ENCODE data around the gene TMEM214. TPM values are rescaled to one million over a fixed set of nuclear protein-coding genes. Genes with fewer than 3 reads are reported as not detected.

The TMEM214 gene
- total RNA-seq, 2 experiments from 2014 or later = 22.0 to 24.6 TPM

DNA sequence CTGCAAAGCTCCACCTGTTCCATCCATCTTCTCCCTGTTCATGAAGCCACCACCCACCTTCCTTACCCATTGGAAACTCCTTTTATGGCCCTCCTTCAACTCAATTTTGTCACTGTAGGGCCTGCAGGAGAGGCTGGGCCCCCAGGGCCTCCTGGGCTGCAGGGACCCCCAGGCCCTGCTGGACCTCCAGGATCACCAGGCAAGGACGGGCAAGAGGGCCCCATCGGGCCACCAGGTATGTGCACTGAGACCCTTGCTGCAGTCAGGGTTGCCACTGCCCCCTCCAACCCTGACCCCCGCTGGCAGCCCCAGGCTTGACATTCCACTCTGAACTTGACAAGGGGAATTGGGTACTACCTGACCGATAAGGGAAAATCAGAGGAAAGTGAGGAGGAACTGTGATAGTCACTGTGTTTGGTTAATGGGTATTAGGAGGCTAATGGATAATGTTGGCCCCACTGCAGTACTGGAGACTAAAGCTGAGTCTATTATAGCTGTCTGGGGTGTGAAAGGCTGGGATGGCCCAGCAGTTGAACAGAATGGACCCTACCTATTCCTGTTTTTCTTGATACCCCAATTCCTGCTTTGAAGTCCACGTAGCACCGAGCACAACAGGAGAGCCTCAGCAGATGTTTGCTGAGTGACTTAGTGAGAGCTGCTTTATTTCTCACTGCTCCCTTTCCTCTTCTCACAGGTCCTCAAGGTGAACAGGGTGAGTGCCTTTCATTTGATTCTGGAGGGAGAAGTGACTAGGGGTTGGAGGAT, 51.7 kb downstream of the TMEM214 start:
- CTCF ChIA-PET = interaction anchor here (1.5 kb wide), 1 partner anchor 33 kb away, joined by 4 read pairs; the partner anchor contains the start of gene AGBL5
- DNase-seq (no peak), ATAC-seq (ENCODE audit: poor library complexity) (no peak)
- intact Hi-C loops (cut with DNase I, micrococcal nuclease) = loop anchor here in 1 of 2 experiments (5.0 kb wide), 2 partner anchors 122 to 288 kb away; partner anchors contain the start of genes EIF2B4 and SNX17
- POLR2A ChIA-PET = interaction anchor here (9.9 to 10.2 kb wide), 2 partner anchors 14 to 33 kb away, joined by 113 to 161 read pairs; partner anchors contain the start of genes AGBL5 and OST4
- H3K4me3 ChIP-seq (ENCODE audit: low read length) = no peak overlapping the region
- H3K4me1 ChIP-seq (ENCODE audit: insufficient read depth, low read length) = peaks cover 60% of the 10 kb centered on the region
- H3K9me3 ChIP-seq (ENCODE audit: control insufficient read depth in 1 of 2, insufficient read depth in 1 of 2, low read length in 2 of 2) = no peaks in the 10 kb centered on the region
- Mint-ChIP-seq H3K9me3 (no peaks in the 10 kb centered on the region), H3K27me3 (no peaks in the 10 kb centered on the region), H3K4me3 (peak overlapping the region; percentile 91), H3K27ac (peak overlapping the region; percentile 35), H3K4me1 (ENCODE audit: low read depth) (peaks cover 34% of the 10 kb centered on the region), H3K36me3 (ENCODE audit: low read depth) (no peaks in the 10 kb centered on the region)
- TF ChIP-seq, protein P1, sequence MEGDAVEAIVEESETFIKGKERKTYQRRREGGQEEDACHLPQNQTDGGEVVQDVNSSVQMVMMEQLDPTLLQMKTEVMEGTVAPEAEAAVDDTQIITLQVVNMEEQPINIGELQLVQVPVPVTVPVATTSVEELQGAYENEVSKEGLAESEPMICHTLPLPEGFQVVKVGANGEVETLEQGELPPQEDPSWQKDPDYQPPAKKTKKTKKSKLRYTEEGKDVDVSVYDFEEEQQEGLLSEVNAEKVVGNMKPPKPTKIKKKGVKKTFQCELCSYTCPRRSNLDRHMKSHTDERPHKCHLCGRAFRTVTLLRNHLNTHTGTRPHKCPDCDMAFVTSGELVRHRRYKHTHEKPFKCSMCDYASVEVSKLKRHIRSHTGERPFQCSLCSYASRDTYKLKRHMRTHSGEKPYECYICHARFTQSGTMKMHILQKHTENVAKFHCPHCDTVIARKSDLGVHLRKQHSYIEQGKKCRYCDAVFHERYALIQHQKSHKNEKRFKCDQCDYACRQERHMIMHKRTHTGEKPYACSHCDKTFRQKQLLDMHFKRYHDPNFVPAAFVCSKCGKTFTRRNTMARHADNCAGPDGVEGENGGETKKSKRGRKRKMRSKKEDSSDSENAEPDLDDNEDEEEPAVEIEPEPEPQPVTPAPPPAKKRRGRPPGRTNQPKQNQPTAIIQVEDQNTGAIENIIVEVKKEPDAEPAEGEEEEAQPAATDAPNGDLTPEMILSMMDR (IDR thresholded peaks at IDR 0.05) = no peak
- H3K27me3 ChIP-seq (ENCODE audit: control insufficient read depth in 1 of 2, insufficient read depth in 2 of 2, low read length in 2 of 2) = no peaks in the 10 kb centered on the region
- no peaks in the 10 kb centered on the region for H3K36me3 ChIP-seq (ENCODE audit: insufficient read depth, low read length)
- H3K27ac ChIP-seq (ENCODE audit: low read depth in 1 of 2, low read length in 2 of 2) = no peak overlapping the region

DNA sequence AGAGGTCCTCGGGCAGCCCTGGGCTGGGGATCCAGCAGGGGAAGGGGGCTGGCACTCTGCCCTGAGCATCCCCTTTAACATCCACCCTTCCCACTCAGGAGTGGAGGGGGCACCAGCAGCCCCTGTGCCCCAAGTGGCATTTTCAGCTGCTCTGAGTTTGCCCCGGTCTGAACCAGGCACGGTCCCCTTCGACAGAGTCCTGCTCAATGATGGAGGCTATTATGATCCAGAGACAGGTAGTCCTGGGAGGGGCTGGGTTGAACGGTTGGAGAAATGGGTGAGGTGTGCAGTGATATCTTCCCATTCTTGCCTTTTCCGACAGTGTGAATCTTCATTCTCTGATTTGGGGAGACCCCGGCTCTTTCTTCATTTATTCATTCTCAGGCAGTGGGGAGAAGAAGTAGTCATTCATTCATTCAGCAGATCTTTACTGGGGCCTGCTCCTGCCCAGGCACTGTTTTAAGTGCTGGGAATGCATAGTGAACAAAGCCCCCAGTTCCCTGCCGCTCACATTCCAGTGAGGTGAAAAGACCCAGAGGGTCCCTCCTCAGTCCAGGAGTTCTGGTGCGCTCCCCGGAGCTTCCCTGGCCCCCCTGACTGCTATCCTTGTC, 52.4 kb downstream of the TMEM214 start:
- no peaks in the 10 kb centered on the region for H3K27me3 Mint-ChIP-seq
- no peaks in the 10 kb centered on the region for H3K9me3 Mint-ChIP-seq
- H3K36me3 Mint-ChIP-seq (ENCODE audit: low read depth) = no peaks in the 10 kb centered on the region
- ATAC-seq (ENCODE audit: poor library complexity) (no peak), DNase-seq (no peak)
- intact Hi-C loops (cut with DNase I, micrococcal nuclease) = loop anchor here in 1 of 2 experiments (5.0 kb wide), 2 partner anchors 123 to 287 kb away; partner anchors contain the start of genes EIF2B4 and SNX17
- POLR2A ChIA-PET = interaction anchor here (0.8 to 10.2 kb wide), 4 partner anchors 15 to 218 kb away, joined by 3 to 161 read pairs (median 58); partner anchors contain the start of genes AGBL5 and OST4
- CTCF ChIA-PET = interaction anchor here (1.2 to 2.1 kb wide), 4 partner anchors 12 to 52 kb away, joined by 4 to 8 read pairs (median 4); partner anchors contain the start of genes AGBL5, OST4 and TMEM214
- peaks cover 37% of the 10 kb centered on the region for H3K4me1 Mint-ChIP-seq (ENCODE audit: low read depth)
- H3K36me3 ChIP-seq (ENCODE audit: insufficient read depth, low read length) = no peaks in the 10 kb centered on the region
- H3K9me3 ChIP-seq (ENCODE audit: control insufficient read depth in 1 of 2, insufficient read depth in 1 of 2, low read length in 2 of 2) = no peaks in the 10 kb centered on the region
- peak overlapping the region; percentile 91 for H3K4me3 Mint-ChIP-seq
- TF ChIP-seq, protein P1 (IDR thresholded peaks at IDR 0.05) = no peak
- peak overlapping the region; percentile 70 for H3K4me3 ChIP-seq (ENCODE audit: low read length)
- peak overlapping the region; percentile 35 for H3K27ac Mint-ChIP-seq
- peak overlapping the region; percentile 65 to 70 for H3K27ac ChIP-seq (ENCODE audit: low read depth in 1 of 2, low read length in 2 of 2)
- peaks cover 60% of the 10 kb centered on the region for H3K4me1 ChIP-seq (ENCODE audit: insufficient read depth, low read length)
- no peaks in the 10 kb centered on the region for H3K27me3 ChIP-seq (ENCODE audit: control insufficient read depth in 1 of 2, insufficient read depth in 2 of 2, low read length in 2 of 2)

DNA sequence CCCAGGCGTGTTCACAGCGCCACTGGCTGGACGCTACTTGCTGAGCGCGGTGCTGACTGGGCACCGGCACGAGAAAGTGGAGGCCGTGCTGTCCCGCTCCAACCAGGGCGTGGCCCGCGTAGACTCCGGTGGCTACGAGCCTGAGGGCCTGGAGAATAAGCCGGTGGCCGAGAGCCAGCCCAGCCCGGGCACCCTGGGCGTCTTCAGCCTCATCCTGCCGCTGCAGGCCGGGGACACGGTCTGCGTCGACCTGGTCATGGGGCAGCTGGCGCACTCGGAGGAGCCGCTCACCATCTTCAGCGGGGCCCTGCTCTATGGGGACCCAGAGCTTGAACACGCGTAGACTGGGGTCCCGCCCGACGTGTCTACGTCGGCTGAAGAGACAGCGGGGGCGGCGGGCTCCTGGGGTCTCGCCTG, 52.9 kb downstream of the TMEM214 start:
- ChIA-PET CTCF (interaction anchor here (1.2 to 2.1 kb wide), 5 partner anchors 13 to 124 kb away, joined by 4 to 9 read pairs (median 4); partner anchors contain the start of genes AGBL5, OST4 and TMEM214), POLR2A (interaction anchor here (0.8 to 10.2 kb wide), 5 partner anchors 15 to 217 kb away, joined by 3 to 161 read pairs (median 4); partner anchors contain the start of genes AGBL5, OST4 and TMEM214)
- TF ChIP-seq, protein P1 (IDR thresholded peaks at IDR 0.05) = no peak
- Histone ChIP-seq H3K27me3 (ENCODE audit: control insufficient read depth in 1 of 2, insufficient read depth in 2 of 2, low read length in 2 of 2) (no peaks in the 10 kb centered on the region), H3K36me3 (ENCODE audit: insufficient read depth, low read length) (no peaks in the 10 kb centered on the region), H3K4me1 (ENCODE audit: insufficient read depth, low read length) (peaks cover 55% of the 10 kb centered on the region), H3K27ac (ENCODE audit: low read depth in 1 of 2, low read length in 2 of 2) (peak overlapping the region; percentile 65 to 70), H3K9me3 (ENCODE audit: control insufficient read depth in 1 of 2, insufficient read depth in 1 of 2, low read length in 2 of 2) (no peaks in the 10 kb centered on the region), H3K4me3 (ENCODE audit: low read length) (peak overlapping the region; percentile 70)
- Mint-ChIP-seq H3K27ac (peak overlapping the region; percentile 35), H3K9me3 (no peaks in the 10 kb centered on the region), H3K27me3 (no peaks in the 10 kb centered on the region), H3K36me3 (ENCODE audit: low read depth) (no peaks in the 10 kb centered on the region), H3K4me3 (peak overlapping the region; percentile 91), H3K4me1 (ENCODE audit: low read depth) (peaks cover 38% of the 10 kb centered on the region)
- ATAC-seq (ENCODE audit: poor library complexity) = no peak
- peak in 5 of 14 experiments; percentile 17 to 58 (median 37) for DNase-seq
- intact Hi-C loops (cut with DNase I, micrococcal nuclease) = loop anchor here in 1 of 2 experiments (1.0 to 5.0 kb wide), 8 partner anchors 14 to 287 kb away; partner anchors contain the start of genes ATRAID, CAD, EIF2B4 and OST4

Data from CD4-positive, alpha-beta T cell (primary cell).